Activated CD4-positive, alpha-beta T cell treated with anti-CD3 and anti-CD28 coated beads for 48 hours (primary cell): ENCODE data around the gene SLC25A10.

Experiments used
- DNase-seq: peaks from one replicate; pipeline ENCODE4 v3.0.0-alpha.2; 2020

The SLC25A10 gene

GRCh38 chr17:81706757-81707624 is 5.1 kb upstream of the SLC25A10 start:
- no peak for DNase-seq

GRCh38 chr17:81707725-81708646 is 4.1 kb upstream of the SLC25A10 start:
- DNase-seq: no peak

GRCh38 chr17:81708739-81709185 is 3.3 kb upstream of the SLC25A10 start:
- no peak for DNase-seq

GRCh38 chr17:81710514-81711308 is 1.4 kb upstream of the SLC25A10 start:
- no peak for DNase-seq

GRCh38 chr17:81712468-81713003 is 452 bp downstream of the SLC25A10 start:
- DNase-seq: peak; percentile 47

- DNase-seq: no peak
These were observed 996 bp downstream of the SLC25A10 start for GRCh38 chr17:81713004-81713555.

GRCh38 chr17:81713556-81714411 is 1.7 kb downstream of the SLC25A10 start:
- DNase-seq: no peak

- no peak for DNase-seq
These were observed 2.5 kb downstream of the SLC25A10 start for GRCh38 chr17:81714412-81715106.

GRCh38 chr17:81715107-81715871 is 3.2 kb downstream of the SLC25A10 start:
- no peak for DNase-seq

GRCh38 chr17:81715872-81716673 is 4.0 kb downstream of the SLC25A10 start:
- no peak for DNase-seq

GRCh38 chr17:81716674-81716996 is 4.6 kb downstream of the SLC25A10 start:
- DNase-seq: no peak

GRCh38 chr17:81717049-81717765 is 5.1 kb downstream of the SLC25A10 start:
- DNase-seq: no peak

- no peak for DNase-seq
These were observed 5.6 kb downstream of the SLC25A10 start for GRCh38 chr17:81717766-81718089.

- no peak for DNase-seq
These were observed 7.6 kb downstream of the SLC25A10 start for GRCh38 chr17:81719410-81720266.

- no peak for DNase-seq
These were observed 8.4 kb downstream of the SLC25A10 start for GRCh38 chr17:81720267-81721071.
